Hepatocyte (in vitro differentiated cells): ENCODE results near the gene C16orf82. TPM values are rescaled to one million over a fixed set of nuclear protein-coding genes. Genes with fewer than 3 reads are reported as not detected.
A peak's percentile ranks its signal among the peaks of the same experiment; 100 is the strongest.

Experiments used
- DNase-seq: peaks from one replicate; pipeline ENCODE4 v3.0.0-alpha.2; 2016; ENCODE audit warnings: low spot score
- H2AFZ ChIP-seq: fragments of 200-600 bp; sonication (generic); 2 replicates; pipeline ENCODE4 v1.6.0; 2016; ENCODE audit warnings: antibody characterized with exemption, mild to moderate bottlenecking
- H3K27ac ChIP-seq: fragments of 200-600 bp; sonication (generic); 2 replicates; pipeline ENCODE4 v1.5.1; 2016; ENCODE audit warnings: mild to moderate bottlenecking
- H3K27me3 ChIP-seq: fragments of 200-600 bp; sonication (generic); 2 replicates; pipeline ENCODE4 v1.6.1; 2016
- H3K36me3 ChIP-seq: fragments of 200-600 bp; sonication (generic); replicated peaks from 2 replicates; pipeline ENCODE4 v1.5.1; 2016; ENCODE audit warnings: low read depth; ENCODE audit not compliant: insufficient read depth
- H3K4me1 ChIP-seq: fragments of 200-600 bp; sonication (generic); 2 replicates; pipeline ENCODE4 v1.5.1; 2016; ENCODE audit warnings: mild to moderate bottlenecking, moderate library complexity; ENCODE audit not compliant: insufficient read depth
- H3K4me2 ChIP-seq: fragments of 200-600 bp; sonication (generic); 2 replicates; pipeline ENCODE4 v1.6.0; 2016
- H3K4me3 ChIP-seq: fragments of 200-600 bp; sonication (generic); 2 replicates; pipeline ENCODE4 v1.5.1; 2016; ENCODE audit warnings: mild to moderate bottlenecking
- H3K79me2 ChIP-seq: fragments of 200-600 bp; sonication (generic); 2 replicates; pipeline ENCODE4 v1.6.0; 2017; ENCODE audit warnings: mild to moderate bottlenecking
- H3K9me2 ChIP-seq: fragments of 200-600 bp; sonication (generic); replicated peaks from 2 replicates; pipeline ENCODE4 v1.6.0; 2017; ENCODE audit warnings: mild to moderate bottlenecking; ENCODE audit not compliant: insufficient read depth
- H3K9me3 ChIP-seq: fragments of 200-600 bp; sonication (generic); 2 replicates; pipeline ENCODE4 v1.5.1; 2016; ENCODE audit warnings: low read depth, mild to moderate bottlenecking
- H4K20me1 ChIP-seq: fragments of 200-600 bp; sonication (generic); 2 replicates; pipeline ENCODE4 v1.6.0; 2016; ENCODE audit warnings: mild to moderate bottlenecking; ENCODE audit not compliant: insufficient read depth, poor library complexity, severe bottlenecking
- EZH2 ChIP-seq: fragments of 200-600 bp; sonication (generic); IDR thresholded peaks from 2 replicates; pipeline ENCODE4 v1.6.1; 2016; ENCODE audit warnings: antibody characterized with exemption, mild to moderate bottlenecking, borderline replicate concordance
- EZH2phosphoT487 ChIP-seq: fragments of 200-600 bp; sonication (generic); IDR thresholded peaks from one replicate; pipeline ENCODE4 v1.6.1; 2018; ENCODE audit warnings: antibody characterized with exemption, mild to moderate bottlenecking, low read depth, moderate library complexity; ENCODE audit not compliant: unreplicated experiment, severe bottlenecking
- WGBS: methylation state at CpG from one replicate; pipeline ENCODE4 v1.1.6; 2016; ENCODE audit warnings: low lambda C conversion rate; ENCODE audit errors: missing lambda C conversion rate; 5-methylcytosine and 5-hydroxymethylcytosine counted together
- polyA plus RNA-seq: library from polyadenylated mRNA; unstranded; fragments of >200 nt; fragmentation: Nextera tagmentation; extraction: Ambion mirVana; gene quantifications from 2 replicates; pipeline ENCODE4 v1.2.1, GENCODE V29; 2016
- total RNA-seq: library from RNA; depleted of rRNA; stranded (reverse); fragments of >200 nt; gene quantifications from 2 replicates; pipeline ENCODE4 v1.2.3, GENCODE V29; 2014
- TF ChIP-seq, protein P1 (sequence below): fragments of 200-600 bp; sonication (generic); IDR thresholded peaks from 2 replicates; pipeline ENCODE4 v1.5.1; 2016; ENCODE audit warnings: antibody characterized with exemption, mild to moderate bottlenecking; ENCODE audit not compliant: poor library complexity

C16orf82 gene
- total and polyA plus RNA-seq, 2 experiments from 2014 or later: not detected

DNA sequence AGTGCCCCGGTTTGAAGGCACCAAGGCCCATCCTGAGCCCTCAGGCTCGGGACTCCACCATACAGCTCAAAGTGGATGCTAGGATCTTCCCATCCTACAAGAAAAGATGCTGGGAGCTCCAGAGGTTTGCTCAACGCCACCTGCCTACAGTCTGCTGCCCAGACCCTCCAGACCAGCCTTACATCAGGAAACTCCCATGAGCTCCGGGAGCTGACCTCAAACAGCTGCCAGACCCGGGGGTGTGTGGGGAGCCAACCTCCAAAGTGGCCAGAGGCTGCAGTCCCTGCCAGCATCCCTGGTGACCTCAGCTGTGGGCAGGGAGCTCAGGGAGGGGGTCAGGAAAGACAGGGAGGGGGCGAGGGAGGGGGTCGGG lies 43.8 kb downstream of the C16orf82 start:
- Histone ChIP-seq H4K20me1 (no peaks in the 10 kb centered on the region), H3K9me3 (no peaks in the 10 kb centered on the region), H3K27ac (peak overlapping the region; percentile 23), H3K27me3 (no peaks in the 10 kb centered on the region), H3K9me2 (no peaks in the 10 kb centered on the region), H3K36me3 (no peaks in the 10 kb centered on the region), H3K4me2 (peak overlapping the region; percentile 73), H3K4me1 (no peaks in the 10 kb centered on the region), H2AFZ (no peak overlapping the region), H3K4me3 (no peak overlapping the region), H3K79me2 (no peaks in the 10 kb centered on the region)
- no peak for TF ChIP-seq EZH2
- TF ChIP-seq EZH2phosphoT487: no peak
- TF ChIP-seq, protein P1, sequence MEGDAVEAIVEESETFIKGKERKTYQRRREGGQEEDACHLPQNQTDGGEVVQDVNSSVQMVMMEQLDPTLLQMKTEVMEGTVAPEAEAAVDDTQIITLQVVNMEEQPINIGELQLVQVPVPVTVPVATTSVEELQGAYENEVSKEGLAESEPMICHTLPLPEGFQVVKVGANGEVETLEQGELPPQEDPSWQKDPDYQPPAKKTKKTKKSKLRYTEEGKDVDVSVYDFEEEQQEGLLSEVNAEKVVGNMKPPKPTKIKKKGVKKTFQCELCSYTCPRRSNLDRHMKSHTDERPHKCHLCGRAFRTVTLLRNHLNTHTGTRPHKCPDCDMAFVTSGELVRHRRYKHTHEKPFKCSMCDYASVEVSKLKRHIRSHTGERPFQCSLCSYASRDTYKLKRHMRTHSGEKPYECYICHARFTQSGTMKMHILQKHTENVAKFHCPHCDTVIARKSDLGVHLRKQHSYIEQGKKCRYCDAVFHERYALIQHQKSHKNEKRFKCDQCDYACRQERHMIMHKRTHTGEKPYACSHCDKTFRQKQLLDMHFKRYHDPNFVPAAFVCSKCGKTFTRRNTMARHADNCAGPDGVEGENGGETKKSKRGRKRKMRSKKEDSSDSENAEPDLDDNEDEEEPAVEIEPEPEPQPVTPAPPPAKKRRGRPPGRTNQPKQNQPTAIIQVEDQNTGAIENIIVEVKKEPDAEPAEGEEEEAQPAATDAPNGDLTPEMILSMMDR: no peak
- no peak for DNase-seq
- WGBS: 55% methylated on average over 7 of the region's 7 CpGs

DNA sequence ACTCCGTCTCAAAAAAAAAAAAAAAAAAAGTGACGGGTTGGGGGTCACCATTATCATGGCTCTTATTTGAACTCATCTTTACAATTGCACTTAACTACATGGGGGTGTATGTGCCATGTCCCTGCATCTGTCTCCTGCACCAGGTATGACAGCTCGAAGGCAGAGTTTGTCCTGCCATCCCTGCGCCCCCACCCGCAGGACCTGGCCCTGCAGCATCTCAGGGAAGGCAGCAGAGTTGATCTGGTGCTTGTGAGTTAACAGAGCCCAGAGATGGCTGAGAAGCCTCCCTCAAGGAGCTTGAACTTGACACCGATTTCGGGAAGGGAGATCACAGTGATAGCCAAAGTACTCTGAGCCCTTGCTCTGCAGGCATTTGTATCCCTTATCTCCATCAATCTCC lies 44.8 kb downstream of the C16orf82 start:
- TF ChIP-seq EZH2: no peak
- TF ChIP-seq EZH2phosphoT487: no peak
- TF ChIP-seq, protein P1: no peak
- no peak overlapping the region for H3K4me2 ChIP-seq
- H3K4me1 ChIP-seq: no peaks in the 10 kb centered on the region
- no peaks in the 10 kb centered on the region for H4K20me1 ChIP-seq
- DNase-seq: no peak
- H3K79me2 ChIP-seq: no peaks in the 10 kb centered on the region
- H3K9me2 ChIP-seq: no peaks in the 10 kb centered on the region
- no peak overlapping the region for H3K4me3 ChIP-seq
- H3K27ac ChIP-seq: no peak overlapping the region
- 65% methylated on average over 6 of the region's 7 CpGs for whole genome bisulfite sequencing
- no peaks in the 10 kb centered on the region for H3K9me3 ChIP-seq
- no peaks in the 10 kb centered on the region for H3K27me3 ChIP-seq
- H3K36me3 ChIP-seq: no peaks in the 10 kb centered on the region
- H2AFZ ChIP-seq: no peak overlapping the region

DNA sequence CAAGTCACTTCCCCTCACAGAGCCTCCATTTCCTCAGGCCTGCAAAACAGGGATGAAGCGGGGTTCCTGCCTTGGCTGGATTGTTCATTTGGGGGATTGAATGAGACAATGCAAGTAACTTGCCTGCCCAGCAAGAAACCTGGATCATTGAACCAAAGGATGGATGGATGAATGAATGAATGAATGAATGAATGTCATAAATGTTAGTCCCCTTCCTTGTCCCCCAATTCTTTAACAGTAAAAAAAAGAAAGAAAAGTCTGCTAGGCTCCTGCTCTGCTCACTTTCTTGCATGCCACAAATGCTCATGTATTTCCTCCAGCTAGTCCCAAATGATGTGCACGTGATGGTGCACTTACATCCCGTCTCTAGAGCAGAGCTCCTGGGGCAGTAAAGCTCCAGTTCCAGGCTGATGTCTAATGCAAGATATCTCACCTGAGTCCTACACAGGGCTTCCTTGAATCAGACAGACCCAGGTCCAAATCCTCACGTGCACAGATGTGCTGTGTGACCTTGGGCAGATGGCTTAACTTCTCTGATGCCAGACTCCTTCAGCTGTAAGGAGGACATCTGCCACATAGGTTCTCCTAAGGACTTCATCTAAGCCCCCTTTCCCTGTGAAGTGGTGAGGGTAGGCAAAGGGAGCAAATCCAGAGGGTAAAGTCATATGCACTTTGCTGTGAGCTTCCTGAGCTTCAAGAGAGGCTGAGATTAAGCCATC lies 45.5 kb downstream of the C16orf82 start:
- H3K27me3 ChIP-seq: no peaks in the 10 kb centered on the region

More for the DNA sequence above, 45.5 kb downstream of the C16orf82 start:
- H3K4me1 ChIP-seq: no peaks in the 10 kb centered on the region
- no peak overlapping the region for H3K27ac ChIP-seq
- 91% methylated on average over 4 of the region's 4 CpGs for WGBS
- H2AFZ ChIP-seq: no peak overlapping the region
- no peaks in the 10 kb centered on the region for H3K9me3 ChIP-seq
- H3K4me2 ChIP-seq: no peak overlapping the region
- no peaks in the 10 kb centered on the region for H3K36me3 ChIP-seq
- no peaks in the 10 kb centered on the region for H3K9me2 ChIP-seq
- no peak for DNase-seq
- no peaks in the 10 kb centered on the region for H4K20me1 ChIP-seq
- TF ChIP-seq, protein P1: no peak
- TF ChIP-seq EZH2phosphoT487 (no peak), EZH2 (no peak)
- no peak overlapping the region for H3K4me3 ChIP-seq
- no peaks in the 10 kb centered on the region for H3K79me2 ChIP-seq
